GM18499 (cell line): ENCODE data around the gene KLF16.

ENCODE experiments used
- ATAC-seq: cut with Tn5 transposase; IDR thresholded peaks from one replicate; pipeline ENCODE4 v1.9.1; 2021; ENCODE audit warnings: moderate number of reproducible peaks; ENCODE audit not compliant: insufficient read depth, unreplicated experiment

The KLF16 gene

GRCh38 chr19:1871630-1872029 lies 8.3 kb upstream of the KLF16 start:
- no peak for ATAC-seq

DNA sequence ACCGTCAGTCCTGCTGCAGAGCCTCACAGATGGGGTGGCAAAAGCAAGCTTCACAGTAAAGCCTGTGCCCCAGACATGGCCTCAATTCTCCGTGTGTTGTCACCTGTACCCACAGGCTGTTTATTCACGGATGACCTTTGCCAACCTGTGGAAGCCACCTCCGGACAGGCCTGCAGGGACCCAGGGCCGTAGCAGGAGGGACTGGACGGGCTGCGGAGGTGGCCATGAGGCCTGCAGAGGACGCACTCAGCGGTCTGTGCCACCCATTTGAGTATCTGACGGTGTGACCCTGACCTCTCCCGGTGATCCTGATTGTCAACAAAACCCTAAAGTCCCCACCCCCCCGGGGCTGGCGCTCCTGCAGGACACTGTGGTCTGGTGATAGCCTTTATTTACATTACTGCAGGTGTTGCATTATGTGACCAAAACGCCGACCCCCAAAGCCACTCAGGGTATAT lies 7.8 kb upstream of the KLF16 start:
- no peak for ATAC-seq

DNA sequence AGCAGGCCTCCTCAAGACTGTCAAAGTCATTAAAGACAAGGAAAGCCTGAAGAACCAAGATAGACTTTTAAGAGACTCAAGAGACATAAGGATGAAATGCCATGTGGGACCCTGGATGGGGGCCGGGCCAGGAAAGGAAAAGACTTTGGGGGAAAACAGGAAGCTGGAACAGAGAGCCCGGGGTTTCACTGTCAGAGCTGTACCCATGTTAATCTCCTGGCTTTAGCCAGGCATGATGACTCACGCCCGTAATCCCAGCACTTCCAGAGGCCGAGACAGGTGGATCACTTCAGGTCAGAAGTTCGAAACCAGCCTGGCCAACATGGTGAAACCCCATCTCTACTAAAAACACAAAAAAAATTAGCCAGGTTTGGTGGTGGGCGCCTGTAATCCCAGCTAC lies 5.6 kb upstream of the KLF16 start:
- ATAC-seq: no peak

DNA sequence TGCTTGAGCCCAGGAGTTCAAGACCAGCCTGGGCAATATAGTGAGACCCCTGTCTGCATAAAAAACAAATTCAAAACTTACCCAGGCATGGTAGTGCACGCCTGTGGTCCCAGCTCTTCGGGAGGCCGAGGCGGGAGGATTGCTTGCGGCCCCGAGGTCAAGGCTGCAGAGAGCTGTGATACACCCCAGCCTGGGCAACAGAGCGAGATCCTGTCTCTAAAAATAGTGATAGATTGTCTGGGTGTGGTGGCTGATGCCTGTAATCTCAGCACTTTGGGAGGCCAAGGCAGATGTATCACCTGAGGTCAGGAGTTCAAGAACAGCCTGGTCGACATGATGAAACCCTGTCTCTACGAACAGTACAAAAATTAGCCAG lies 4.0 kb upstream of the KLF16 start:
- ATAC-seq: no peak

- ATAC-seq: no peak
Measured at GRCh38 chr19:1866693-1867348, 3.4 kb upstream of the KLF16 start.

- ATAC-seq: no peak
Measured at GRCh38 chr19:1865172-1866010, 2.0 kb upstream of the KLF16 start.

DNA sequence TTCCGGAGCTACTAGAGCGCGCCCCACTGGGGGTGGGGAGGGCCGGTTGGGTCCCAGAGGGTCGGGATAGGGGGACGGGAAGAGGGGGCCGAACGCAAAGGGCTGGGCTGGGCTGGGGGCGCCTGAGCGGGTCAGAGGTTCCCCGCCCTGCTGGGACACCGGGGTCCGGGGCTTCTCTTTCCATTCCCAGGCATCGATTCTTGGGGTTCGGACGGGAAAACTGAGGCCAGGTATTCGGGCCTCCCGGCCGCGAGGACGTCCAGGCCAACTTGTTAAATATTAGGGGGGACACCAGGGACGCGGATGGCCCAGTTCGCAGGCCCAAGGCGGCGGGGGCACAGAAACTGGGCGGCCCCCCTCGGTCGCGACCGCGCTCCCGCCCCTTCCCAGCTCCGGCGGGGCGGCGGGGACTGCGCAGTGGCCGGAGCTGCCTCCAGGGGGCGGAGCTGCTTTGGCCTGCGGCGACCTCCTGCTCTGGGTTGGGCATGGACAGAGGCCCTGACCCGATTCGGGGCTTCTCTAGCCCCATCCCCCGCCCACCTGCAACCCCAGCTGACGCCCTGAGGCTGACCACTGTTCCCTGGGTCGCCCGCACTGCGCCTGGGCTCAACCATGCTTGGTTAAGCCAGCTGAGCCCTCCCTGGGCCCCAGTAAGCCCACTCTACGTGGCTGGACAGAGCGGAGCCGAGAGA lies 1.2 kb upstream of the KLF16 start:
- ATAC-seq: no peak

GRCh38 chr19:1863638-1864479 lies 480 bp upstream of the KLF16 start:
- ATAC-seq: no peak

GRCh38 chr19:1862424-1863327 lies 703 bp downstream of the KLF16 start:
- no peak for ATAC-seq

DNA sequence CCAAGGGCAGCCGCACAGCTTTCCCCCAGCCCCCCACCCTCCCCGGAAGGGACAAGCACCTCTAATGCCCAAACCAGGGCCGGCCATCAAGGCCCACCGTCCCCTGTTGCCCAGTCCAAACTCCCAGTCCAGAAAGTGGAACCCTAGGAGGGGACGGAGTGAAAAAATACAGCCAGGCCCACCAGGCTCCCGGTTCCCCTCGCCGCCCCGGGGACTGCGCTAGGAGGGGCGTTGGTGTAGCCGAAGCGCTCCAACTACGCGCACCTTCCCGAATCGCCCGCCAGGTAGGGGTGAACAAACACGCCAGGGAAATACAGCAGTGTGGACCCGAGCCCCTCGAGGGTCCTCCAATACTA lies 1.3 kb downstream of the KLF16 start:
- ATAC-seq: no peak

GRCh38 chr19:1861599-1862031 lies 1.8 kb downstream of the KLF16 start:
- no peak for ATAC-seq

GRCh38 chr19:1860821-1861598 lies 2.4 kb downstream of the KLF16 start:
- no peak for ATAC-seq

GRCh38 chr19:1860042-1860775 lies 3.2 kb downstream of the KLF16 start:
- no peak for ATAC-seq

- ATAC-seq: no peak
Measured at GRCh38 chr19:1859331-1859781, 4.0 kb downstream of the KLF16 start.

GRCh38 chr19:1858412-1859081 lies 4.8 kb downstream of the KLF16 start:
- ATAC-seq: no peak

DNA sequence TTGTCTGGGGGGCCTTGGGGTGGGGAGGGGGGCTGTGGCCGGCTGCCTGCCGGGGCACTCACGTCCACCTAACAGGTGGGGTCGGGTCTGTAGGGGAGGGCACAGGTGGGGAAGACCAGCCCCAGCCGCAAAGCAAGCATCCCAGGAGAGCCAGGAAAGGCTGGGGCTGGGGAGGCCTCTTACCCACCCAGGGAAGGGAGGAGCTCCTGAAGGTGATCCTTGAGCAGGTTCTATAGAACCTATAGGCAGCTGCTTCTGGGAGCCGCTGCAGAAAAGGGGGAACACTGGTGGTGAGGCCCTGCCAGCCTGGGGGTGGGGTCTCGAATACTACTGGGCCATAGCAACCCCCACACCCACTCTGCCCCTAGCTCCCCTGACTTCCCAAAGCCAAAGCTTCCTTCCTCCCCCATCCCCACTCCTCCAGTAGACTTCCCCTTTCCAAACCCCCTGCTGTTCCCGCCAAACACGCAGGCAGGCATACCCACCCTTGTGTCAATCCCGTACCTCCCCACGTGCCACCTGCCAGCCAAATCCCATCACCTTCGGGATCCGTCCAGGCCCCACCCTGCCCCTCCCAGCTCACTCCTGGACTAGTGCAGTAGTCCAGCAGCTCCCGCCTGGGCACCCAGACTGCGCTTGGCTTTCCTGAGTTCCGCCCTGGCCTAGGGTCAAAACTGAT lies 5.6 kb downstream of the KLF16 start:
- ATAC-seq: no peak
